Panc1 (cell line): ENCODE results near the gene ZDHHC1. TPM values are rescaled to one million over a fixed set of nuclear protein-coding genes. Genes with fewer than 3 reads are reported as not detected.

Source experiments
- ATAC-seq: fragments of 200-7000 bp; cut with Tn5 transposase; 2 replicates; pipeline ENCODE4 v1.9.1; 2020; ENCODE audit warnings: mild to moderate bottlenecking, moderate library complexity
- BruUV-seq: library from RNA; stranded (reverse); fragments of 400-500 nt; replicated peaks from 2 replicates; lab custom pipeline; 2021; lab: Mats Ljungman, UMichigan
- CTCF ChIA-PET: fragments of 300-600 bp; sonication (Branson Sonifier 250); formaldehyde crosslinking; loops from one replicate; lab custom pipeline; 2022; ENCODE audit warnings: antibody characterized with exemption; lab: Charles Lee
- POLR2A ChIA-PET: fragments of 300-600 bp; sonication (Branson Sonifier 250); formaldehyde crosslinking; loops from one replicate; lab custom pipeline; 2022; ENCODE audit warnings: antibody characterized with exemption; lab: Charles Lee
- DNase-seq: peaks from one replicate; pipeline ENCODE4 v3.0.0-alpha.2; 2010; ENCODE audit warnings: low read depth, low spot score
- H3K27ac ChIP-seq: 2 replicates; pipeline ENCODE4 v1.5.1; 2011; ENCODE audit warnings: mild to moderate bottlenecking, low read length, inconsistent platforms
- H3K27me3 ChIP-seq: fragments of 200-500 bp; sonication (Bioruptor generic); 2 replicates; pipeline ENCODE4 v1.6.0; 2014; ENCODE audit warnings: low read length, inconsistent platforms; ENCODE audit not compliant: control insufficient read depth, insufficient read depth
- H3K36me3 ChIP-seq: fragments of 200-500 bp; sonication (Bioruptor generic); 2 replicates; pipeline ENCODE4 v1.5.1; 2014; ENCODE audit warnings: inconsistent platforms, mild to moderate bottlenecking, low read length, moderate library complexity; ENCODE audit not compliant: control insufficient read depth, insufficient read depth
- H3K4me1 ChIP-seq: 2 replicates; pipeline ENCODE4 v1.5.1; 2011; ENCODE audit warnings: inconsistent platforms, mild to moderate bottlenecking, low read length, moderate library complexity; ENCODE audit not compliant: control insufficient read depth, insufficient read depth
- H3K4me3 ChIP-seq, 2 experiments: 2 replicates each; pipeline ENCODE4 v1.5.1; 2011 to 2012; ENCODE audit warnings: low read depth in 2 of 2, low read length in 2 of 2, mild to moderate bottlenecking in 2 of 2, inconsistent platforms in 1 of 2, moderate library complexity in 1 of 2
- H3K9me3 ChIP-seq: fragments of 200-500 bp; sonication (Bioruptor generic); 2 replicates; pipeline ENCODE4 v1.5.1; 2014; ENCODE audit warnings: low read depth, mild to moderate bottlenecking, inconsistent platforms, low read length, moderate library complexity; ENCODE audit not compliant: control insufficient read depth, insufficient read depth
- CTCF ChIP-seq: fragments of 450-650 bp; IDR thresholded peaks from 2 replicates; pipeline ENCODE4 v1.5.1; 2017; ENCODE audit warnings: mild to moderate bottlenecking
- POLR2AphosphoS5 ChIP-seq: IDR thresholded peaks from 2 replicates; pipeline ENCODE4 v1.6.1; 2012; ENCODE audit warnings: mild to moderate bottlenecking, low read depth, low read length, moderate library complexity
- REST ChIP-seq, 2 experiments: IDR thresholded peaks; 2 replicates each; pipeline ENCODE4 v1.6.1; 2011 to 2012; ENCODE audit warnings: low read depth in 2 of 2, control low read depth in 1 of 2, low read length in 1 of 2, mild to moderate bottlenecking in 1 of 2, moderate library complexity in 1 of 2; ENCODE audit not compliant: insufficient read depth in 1 of 2
- SIN3A ChIP-seq: IDR thresholded peaks from 2 replicates; pipeline ENCODE4 v1.6.1; 2012; ENCODE audit warnings: low read depth, mild to moderate bottlenecking, low read length, moderate library complexity, borderline replicate concordance; ENCODE audit not compliant: insufficient read depth
- TCF7L2 ChIP-seq: IDR thresholded peaks from 2 replicates; pipeline ENCODE4 v1.6.1; 2011; ENCODE audit warnings: mild to moderate bottlenecking, low read depth, low read length, inconsistent platforms
- in situ Hi-C: cut with HindIII; loops from 2 replicates; pipeline ENCODE4 v1.10.0; 2016; ENCODE audit warnings: low sequenced_read_pairs, low pct_unique_long_range_greater_than_20kb
- intact Hi-C: fragments of 100-400 bp; cut with micrococcal nuclease; formaldehyde crosslinking; loops from one replicate; pipeline ENCODE4 v1.10.0; 2022; ENCODE audit not compliant: unreplicated experiment
- total RNA-seq: library from RNA; stranded (reverse); gene quantifications from one replicate; pipeline ENCODE4 v1.2.1, GENCODE V29; 2021; ENCODE audit not compliant: unreplicated experiment

The ZDHHC1 gene
- total RNA-seq, 1 experiment from 2014 or later = 7.8 TPM

GRCh38 chr16:67345401-67345800 lies 70.9 kb downstream of the ZDHHC1 start:
- in situ Hi-C loops (no loop called here), intact Hi-C loops (no loop called here)
- TF ChIP-seq CTCF (no peak), SIN3A (no peak), REST (IDR thresholded peaks at IDR 0.05; ENCODE audit: insufficient read depth in 1 of 2, low read depth in 2 of 2, low read length in 1 of 2) (no peak), TCF7L2 (no peak), POLR2AphosphoS5 (no peak)
- Histone ChIP-seq H3K4me1 (no peaks in the 10 kb centered on the region; the same call in 1 of the 2 replicates), H3K27ac (no peak overlapping the region), H3K36me3 (no peaks in the 10 kb centered on the region), H3K4me3 (no peak overlapping the region), H3K27me3 (no peaks in the 10 kb centered on the region), H3K9me3 (no peaks in the 10 kb centered on the region)
- ATAC-seq = no peak
- ChIA-PET POLR2A (no interaction called here), CTCF (interaction anchor here (0.6 kb wide), 1 partner anchor 28 kb away, joined by 8 read pairs; no protein-coding TSS in a partner anchor)
- no peak for DNase-seq
- no TSS peak for BruUV-seq

Other genes with a start within 250 kb of the ZDHHC1 start
- gene NOL3, start 245.9 kb downstream of the ZDHHC1 start, total RNA-seq = 27.9 TPM
- gene MATCAP1, start 232.5 kb downstream of the ZDHHC1 start, total RNA-seq = 13.9 TPM
- gene EXOC3L1, start 226.3 kb downstream of the ZDHHC1 start, total RNA-seq = 0.41 TPM
- 74.5 TPM for gene E2F4, start 224.3 kb downstream of the ZDHHC1 start, total RNA-seq
- 2.0 TPM for gene ELMO3, start 217.3 kb downstream of the ZDHHC1 start, total RNA-seq
- gene TMEM208, start 189.3 kb downstream of the ZDHHC1 start, total RNA-seq = 25.6 TPM
- gene FHOD1, start 169.0 kb downstream of the ZDHHC1 start, total RNA-seq = 9.3 TPM
- gene SLC9A5, start 167.5 kb downstream of the ZDHHC1 start, total RNA-seq = 1.7 TPM
- 6.7 TPM for gene PLEKHG4, start 136.9 kb downstream of the ZDHHC1 start, total RNA-seq
- gene KCTD19, start 89.7 kb downstream of the ZDHHC1 start, total RNA-seq = 0.62 TPM
- 0.54 TPM for gene LRRC36, start 89.7 kb downstream of the ZDHHC1 start, total RNA-seq
- 0.95 TPM for gene TPPP3, start 23.0 kb downstream of the ZDHHC1 start, total RNA-seq
- gene HSD11B2, start 14.6 kb upstream of the ZDHHC1 start, total RNA-seq = 0.77 TPM
- gene ATP6V0D1, start 64.7 kb upstream of the ZDHHC1 start, total RNA-seq = 70.8 TPM
- not detected for gene AGRP, start 67.1 kb upstream of the ZDHHC1 start, total RNA-seq
- 82.2 TPM for gene RIPOR1, start 112.4 kb upstream of the ZDHHC1 start, total RNA-seq
- gene CTCF, start 146.0 kb upstream of the ZDHHC1 start, total RNA-seq = 33.1 TPM
- 2.0 TPM for gene CARMIL2, start 228.7 kb upstream of the ZDHHC1 start, total RNA-seq
- 34.9 TPM for gene ACD, start 243.8 kb upstream of the ZDHHC1 start, total RNA-seq
- 10.8 TPM for gene PARD6A, start 244.5 kb upstream of the ZDHHC1 start, total RNA-seq